DND-41 (cell line): ENCODE measurements around the gene ZDHHC7.

ENCODE experiments used
- ATAC-seq: fragments of 200-7000 bp; cut with Tn5 transposase; 3 replicates; pipeline ENCODE4 v1.9.1; 2021; ENCODE audit warnings: low read depth; ENCODE audit not compliant: insufficient read depth
- DNase-seq: peaks from one replicate; pipeline ENCODE4 v3.0.0-alpha.2; 2020
- H2AFZ ChIP-seq: 2 replicates; pipeline ENCODE4 v1.6.0; 2012; ENCODE audit warnings: low read depth, low read length
- H3K27ac ChIP-seq: 2 replicates; pipeline ENCODE4 v1.5.1; 2012; ENCODE audit warnings: low read length, inconsistent platforms
- H3K27me3 ChIP-seq: fragments of 200-600 bp; sonication (generic); 2 replicates; pipeline ENCODE4 v1.6.0; 2012; ENCODE audit warnings: low read length, mild to moderate bottlenecking, inconsistent platforms; ENCODE audit not compliant: insufficient read depth, poor library complexity
- H3K36me3 ChIP-seq: 2 replicates; pipeline ENCODE4 v1.5.1; 2012; ENCODE audit warnings: low read length, inconsistent platforms; ENCODE audit not compliant: insufficient read depth
- H3K4me1 ChIP-seq: 2 replicates; pipeline ENCODE4 v1.5.1; 2012; ENCODE audit warnings: mild to moderate bottlenecking, low read length; ENCODE audit not compliant: insufficient read depth
- H3K4me2 ChIP-seq: 2 replicates; pipeline ENCODE4 v1.6.0; 2012; ENCODE audit warnings: mild to moderate bottlenecking, moderate library complexity, low read length, inconsistent platforms; ENCODE audit not compliant: insufficient read depth
- H3K4me3 ChIP-seq, 2 experiments: fragments of 200-600 bp in 1 of 2; shearing (Covaris generic) in 1 of 2; 2 replicates each; pipeline ENCODE4 v1.5.1; 2012 to 2016; ENCODE audit warnings: inconsistent platforms in 2 of 2, low read length in 2 of 2, mild to moderate bottlenecking in 2 of 2, low read depth in 1 of 2, moderate library complexity in 1 of 2
- H3K79me2 ChIP-seq: 2 replicates; pipeline ENCODE4 v1.6.0; 2012; ENCODE audit warnings: low read length, inconsistent platforms; ENCODE audit not compliant: insufficient read depth
- H3K9ac ChIP-seq: 2 replicates; pipeline ENCODE4 v1.6.0; 2012; ENCODE audit warnings: low read depth, mild to moderate bottlenecking, inconsistent platforms, low read length, moderate library complexity
- H3K9me3 ChIP-seq: 2 replicates; pipeline ENCODE4 v1.5.1; 2012; ENCODE audit warnings: low read length, moderate library complexity, mild to moderate bottlenecking, inconsistent platforms; ENCODE audit not compliant: insufficient read depth, severe bottlenecking
- H4K20me1 ChIP-seq: 2 replicates; pipeline ENCODE4 v1.6.0; 2012; ENCODE audit warnings: low read length; ENCODE audit not compliant: insufficient read depth
- CTCF ChIP-seq: IDR thresholded peaks from 2 replicates; pipeline ENCODE4 v1.5.1; 2012; ENCODE audit warnings: borderline replicate concordance, low read length, moderate library complexity, mild to moderate bottlenecking; ENCODE audit not compliant: poor library complexity, severe bottlenecking; ENCODE audit errors: extremely low read depth
- EZH2 ChIP-seq: IDR thresholded peaks from 3 replicates; pipeline ENCODE4 v1.6.1; 2012; ENCODE audit warnings: borderline replicate concordance, low read depth, mild to moderate bottlenecking, moderate library complexity, low read length, inconsistent platforms; ENCODE audit not compliant: severe bottlenecking

The ZDHHC7 gene

GRCh38 chr16:85045641-85046471, 34.5 kb upstream of the ZDHHC7 start:
- no peaks in the 10 kb centered on the region; the same call in none of the 2 replicates for H4K20me1 ChIP-seq
- H3K4me1 ChIP-seq: no peaks in the 10 kb centered on the region
- H3K9ac ChIP-seq: no peak overlapping the region
- no peak for TF ChIP-seq EZH2
- TF ChIP-seq CTCF: no peak
- DNase-seq (no peak), ATAC-seq (no peak)
- no peak overlapping the region for H3K27ac ChIP-seq
- no peak overlapping the region for H3K4me2 ChIP-seq
- H3K9me3 ChIP-seq: no peaks in the 10 kb centered on the region
- H3K36me3 ChIP-seq: no peaks in the 10 kb centered on the region
- H3K27me3 ChIP-seq: no peaks in the 10 kb centered on the region
- no peaks in the 10 kb centered on the region for H3K79me2 ChIP-seq
- H3K4me3 ChIP-seq: no peak overlapping the region
- no peak overlapping the region for H2AFZ ChIP-seq

GRCh38 chr16:85045077-85045476, 33.7 kb upstream of the ZDHHC7 start:
- no peaks in the 10 kb centered on the region for H3K9me3 ChIP-seq
- no peak overlapping the region for H3K4me2 ChIP-seq
- no peaks in the 10 kb centered on the region; the same call in none of the 2 replicates for H4K20me1 ChIP-seq
- DNase-seq (no peak), ATAC-seq (no peak)
- H2AFZ ChIP-seq: no peak overlapping the region
- no peak overlapping the region for H3K4me3 ChIP-seq
- H3K36me3 ChIP-seq: no peaks in the 10 kb centered on the region
- no peak overlapping the region for H3K27ac ChIP-seq
- no peak overlapping the region for H3K9ac ChIP-seq
- no peaks in the 10 kb centered on the region for H3K79me2 ChIP-seq
- H3K4me1 ChIP-seq: no peaks in the 10 kb centered on the region
- TF ChIP-seq CTCF (no peak), EZH2 (no peak)
- H3K27me3 ChIP-seq: no peaks in the 10 kb centered on the region

GRCh38 chr16:85042606-85043005, 31.3 kb upstream of the ZDHHC7 start:
- Histone ChIP-seq H3K4me2 (no peak overlapping the region), H3K9ac (no peak overlapping the region), H4K20me1 (no peaks in the 10 kb centered on the region; the same call in none of the 2 replicates), H3K79me2 (no peaks in the 10 kb centered on the region), H3K4me3 (no peak overlapping the region), H3K27me3 (no peaks in the 10 kb centered on the region), H3K36me3 (no peaks in the 10 kb centered on the region), H3K9me3 (no peaks in the 10 kb centered on the region), H2AFZ (no peak overlapping the region), H3K4me1 (no peaks in the 10 kb centered on the region), H3K27ac (no peak overlapping the region)
- ATAC-seq: no peak
- DNase-seq: no peak
- TF ChIP-seq EZH2 (no peak), CTCF (no peak)
